HAP-1 (cell line): Measurements from ENCODE around the gene PSMB1.
A peak's percentile ranks its signal among the peaks of the same experiment; 100 is the strongest.
"Not testable (repeated sequence)": the region's sequence is repeated elsewhere in the genome, so short reads cannot be mapped to it uniquely, and the experiment has no call there.

ENCODE experiments used
- DNase-seq, 2 experiments: peaks; one replicate each; pipeline ENCODE4 v3.0.0-alpha.2; 2016 to 2020; ENCODE audit warnings: low spot score in 2 of 2
- H3K27me3 ChIP-seq: fragments of 250-450 bp; sonication (Bioruptor Pico); 2 replicates; pipeline ENCODE4 v1.5.1; 2020; ENCODE audit warnings: low read depth, mild to moderate bottlenecking, moderate library complexity
- H3K36me3 ChIP-seq: fragments of 250-450 bp; sonication (Bioruptor Pico); replicated peaks from 2 replicates; pipeline ENCODE4 v1.5.1; 2020; ENCODE audit warnings: mild to moderate bottlenecking
- H3K4me1 ChIP-seq: fragments of 250-450 bp; sonication (Bioruptor Pico); 2 replicates; pipeline ENCODE4 v1.5.1; 2020; ENCODE audit warnings: mild to moderate bottlenecking
- H3K4me3 ChIP-seq: fragments of 250-450 bp; sonication (Bioruptor Pico); 2 replicates; pipeline ENCODE4 v1.5.1; 2020; ENCODE audit warnings: mild to moderate bottlenecking, moderate library complexity
- H3K9me3 ChIP-seq: fragments of 250-450 bp; sonication (Bioruptor Pico); 2 replicates; pipeline ENCODE4 v1.5.1; 2020; ENCODE audit warnings: mild to moderate bottlenecking, moderate library complexity
- in situ Hi-C: fragments of 300-500 bp; cut with MboI; formaldehyde crosslinking; loops from 3 replicates; pipeline ENCODE4 v1.14.3; 2020; ENCODE audit warnings: low sequenced_read_pairs, inconsistent platforms, mixed read lengths

Gene PSMB1

DNA sequence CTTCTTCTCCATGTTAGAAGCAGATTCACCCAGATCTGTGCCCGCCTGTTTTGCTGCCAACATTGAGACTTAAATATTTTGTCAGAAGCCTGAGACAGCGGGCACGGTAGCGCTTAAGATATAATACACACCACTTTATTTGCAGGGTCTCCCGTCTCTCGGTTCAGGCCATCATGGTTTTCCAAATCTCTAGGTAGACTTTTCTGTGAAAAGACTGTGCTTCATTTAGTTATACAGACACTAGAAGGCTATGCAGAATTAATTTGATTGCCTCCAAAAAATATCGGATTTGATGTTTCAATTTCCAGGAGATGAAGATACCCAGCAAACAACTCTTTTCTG, 1.7 kb upstream of the PSMB1 start:
- Histone ChIP-seq H3K4me1 (peaks cover 15% of the 10 kb centered on the region), H3K36me3 (peaks cover 22% of the 10 kb centered on the region)
- no peak for DNase-seq

GRCh38 chr6:170554013-170554795, 1.1 kb upstream of the PSMB1 start, which contains the start of gene TBP:
Gene TBP (plus strand): TSS chr6:170554369. CDS start chr6:170557030, 2,661 bp downstream.
- Histone ChIP-seq H3K4me1 (peaks cover 15% of the 10 kb centered on the region), H3K9me3 (no peaks in the 10 kb centered on the region), H3K36me3 (peaks cover 23% of the 10 kb centered on the region), H3K4me3 (peak within 1 kb of the TSS; percentile 89), H3K27me3 (no peaks in the 10 kb centered on the region)
- in situ Hi-C loops = no loop called here
- DNase-seq = peak; percentile 96 to 97

More for the DNA sequence above, 1.7 kb upstream of the PSMB1 start:
- in situ Hi-C loops = no loop called here
- H3K9me3 ChIP-seq = no peaks in the 10 kb centered on the region
- no peaks in the 10 kb centered on the region for H3K27me3 ChIP-seq
- peak overlapping the region; percentile 89 for H3K4me3 ChIP-seq

DNA sequence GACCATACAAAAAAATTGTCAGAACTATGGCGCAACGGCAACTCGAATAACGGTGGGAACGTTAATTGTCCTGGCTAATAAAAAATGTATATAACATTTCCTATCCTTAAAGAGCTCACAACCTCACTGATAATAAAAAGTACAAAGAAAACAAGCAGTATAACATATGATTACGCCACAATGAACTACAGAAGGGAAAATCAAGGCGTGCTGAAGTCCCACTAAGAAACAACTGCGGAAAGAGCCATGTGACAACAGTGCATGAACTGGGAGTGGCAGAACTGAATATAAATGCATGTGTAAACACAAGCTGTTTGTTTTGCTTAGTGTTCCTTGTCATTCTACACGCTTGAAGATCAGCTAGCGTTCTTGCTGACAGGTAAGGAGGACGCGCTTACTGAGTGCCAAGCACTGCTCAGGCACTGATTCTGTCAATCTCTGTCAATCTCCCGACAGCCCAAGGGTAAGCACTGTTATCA, 466 bp upstream of the PSMB1 start:
- Histone ChIP-seq H3K36me3 (peaks cover 29% of the 10 kb centered on the region), H3K4me3 (peak overlapping the region; percentile 89), H3K27me3 (no peaks in the 10 kb centered on the region), H3K9me3 (no peaks in the 10 kb centered on the region), H3K4me1 (peaks cover 15% of the 10 kb centered on the region)
- in situ Hi-C loops = no loop called here
- DNase-seq = no peak

- H3K9me3 ChIP-seq = no peaks in the 10 kb centered on the region
- H3K4me1 ChIP-seq = no peaks in the 10 kb centered on the region
- no peaks in the 10 kb centered on the region for H3K27me3 ChIP-seq
- in situ Hi-C loops = no loop called here
- no peak overlapping the region for H3K4me3 ChIP-seq
- no peak for DNase-seq
- H3K36me3 ChIP-seq = peaks cover 90% of the 10 kb centered on the region
Measured at GRCh38 chr6:170545405-170545804, 7.7 kb downstream of the PSMB1 start.

- Histone ChIP-seq H3K4me3 (no peak overlapping the region), H3K27me3 (no peaks in the 10 kb centered on the region), H3K36me3 (peaks cover 98% of the 10 kb centered on the region), H3K9me3 (no peaks in the 10 kb centered on the region), H3K4me1 (no peaks in the 10 kb centered on the region)
- no peak for DNase-seq
- in situ Hi-C loops = no loop called here
Measured at GRCh38 chr6:170542031-170542719, 10.9 kb downstream of the PSMB1 start.

- Histone ChIP-seq H3K27me3 (no peaks in the 10 kb centered on the region), H3K36me3 (peaks cover 94% of the 10 kb centered on the region), H3K9me3 (no peaks in the 10 kb centered on the region), H3K4me3 (no peak overlapping the region), H3K4me1 (no peaks in the 10 kb centered on the region)
- in situ Hi-C loops = loop anchor here (10.0 kb wide), 1 partner anchor 743 kb away; no protein-coding TSS in a partner anchor
- no peak for DNase-seq
Measured at GRCh38 chr6:170537329-170537728, 15.8 kb downstream of the PSMB1 start.

GRCh38 chr6:170536671-170537070, 16.4 kb downstream of the PSMB1 start:
- in situ Hi-C loops = loop anchor here (10.0 kb wide), 1 partner anchor 742 kb away; no protein-coding TSS in a partner anchor

GRCh38 chr6:170535004-170535403, 18.1 kb downstream of the PSMB1 start:
- H3K4me1 ChIP-seq = no peaks in the 10 kb centered on the region
- H3K36me3 ChIP-seq = peaks cover 71% of the 10 kb centered on the region
- H3K27me3 ChIP-seq = no peaks in the 10 kb centered on the region
- H3K4me3 ChIP-seq = no peak overlapping the region
- H3K9me3 ChIP-seq = no peaks in the 10 kb centered on the region
- no peak for DNase-seq
- in situ Hi-C loops = loop anchor here (10.0 kb wide), 1 partner anchor 740 kb away; no protein-coding TSS in a partner anchor

More at GRCh38 chr6:170536671-170537070, 16.4 kb downstream of the PSMB1 start:
- no peaks in the 10 kb centered on the region for H3K4me1 ChIP-seq
- no peaks in the 10 kb centered on the region for H3K9me3 ChIP-seq
- DNase-seq = no peak
- peaks cover 87% of the 10 kb centered on the region for H3K36me3 ChIP-seq
- H3K4me3 ChIP-seq = no peak overlapping the region
- H3K27me3 ChIP-seq = no peaks in the 10 kb centered on the region

GRCh38 chr6:170533792-170534191, 19.3 kb downstream of the PSMB1 start:
- in situ Hi-C loops = loop anchor here (10.0 kb wide), 1 partner anchor 739 kb away; no protein-coding TSS in a partner anchor
- H3K36me3 ChIP-seq = peaks cover 59% of the 10 kb centered on the region

DNA sequence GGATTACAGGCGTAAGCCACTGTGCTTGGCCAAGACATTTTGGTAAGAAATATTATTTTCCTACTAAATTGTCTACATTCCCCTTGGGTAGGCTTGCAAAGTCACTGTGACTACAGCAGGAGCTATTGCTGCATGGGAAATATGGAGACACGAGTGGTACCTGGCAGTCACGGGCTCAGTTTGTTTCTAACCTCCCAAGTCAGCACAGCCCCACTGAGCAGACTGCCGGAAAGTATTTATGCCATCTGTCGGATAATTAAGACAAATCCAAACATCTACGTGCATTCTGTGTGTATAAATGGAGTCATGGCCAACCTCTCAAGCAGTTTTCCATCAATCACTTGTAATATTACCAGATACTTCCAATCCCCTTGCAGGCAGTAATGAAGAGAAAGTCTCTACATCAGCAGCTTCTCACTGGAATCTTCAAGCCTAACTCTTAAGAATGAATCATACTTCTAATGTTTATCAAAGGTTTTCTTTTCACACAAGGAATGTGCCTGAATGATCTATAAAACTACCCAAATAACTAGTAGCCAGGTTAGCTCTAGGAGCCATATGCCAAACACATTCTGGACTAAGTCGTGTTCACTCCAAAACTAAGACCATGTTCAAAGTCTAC, 20.1 kb downstream of the PSMB1 start:
- Histone ChIP-seq H3K27me3 (peaks cover 4% of the 10 kb centered on the region; the same call in 1 of the 2 replicates), H3K4me3 (no peak overlapping the region), H3K9me3 (no peaks in the 10 kb centered on the region), H3K36me3 (peaks cover 50% of the 10 kb centered on the region), H3K4me1 (no peaks in the 10 kb centered on the region)
- no peak for DNase-seq
- in situ Hi-C loops = loop anchor here (10.0 kb wide), 1 partner anchor 738 kb away; no protein-coding TSS in a partner anchor

More at GRCh38 chr6:170533792-170534191, 19.3 kb downstream of the PSMB1 start:
- H3K9me3 ChIP-seq = no peaks in the 10 kb centered on the region
- no peaks in the 10 kb centered on the region for H3K4me1 ChIP-seq
- no peak for DNase-seq
- H3K27me3 ChIP-seq = peaks cover 4% of the 10 kb centered on the region; the same call in 1 of the 2 replicates
- H3K4me3 ChIP-seq = no peak overlapping the region

GRCh38 chr6:170529839-170530469, 23.2 kb downstream of the PSMB1 start:
- Histone ChIP-seq H3K4me3 (no peak overlapping the region), H3K9me3 (no peaks in the 10 kb centered on the region), H3K36me3 (peaks cover 20% of the 10 kb centered on the region), H3K4me1 (peaks cover 15% of the 10 kb centered on the region), H3K27me3 (peaks cover 4% of the 10 kb centered on the region)
- in situ Hi-C loops = loop anchor here (10.0 kb wide), 1 partner anchor 735 kb away; no protein-coding TSS in a partner anchor
- peak; percentile 69 to 81 for DNase-seq

GRCh38 chr6:170527995-170528394, 25.1 kb downstream of the PSMB1 start:
- DNase-seq, H3K27me3 ChIP-seq, H3K36me3 ChIP-seq, H3K4me3 ChIP-seq, in situ Hi-C loops, H3K9me3 ChIP-seq: not testable (repeated sequence)
- H3K4me1 ChIP-seq = peaks cover 17% of the 10 kb centered on the region

DNA sequence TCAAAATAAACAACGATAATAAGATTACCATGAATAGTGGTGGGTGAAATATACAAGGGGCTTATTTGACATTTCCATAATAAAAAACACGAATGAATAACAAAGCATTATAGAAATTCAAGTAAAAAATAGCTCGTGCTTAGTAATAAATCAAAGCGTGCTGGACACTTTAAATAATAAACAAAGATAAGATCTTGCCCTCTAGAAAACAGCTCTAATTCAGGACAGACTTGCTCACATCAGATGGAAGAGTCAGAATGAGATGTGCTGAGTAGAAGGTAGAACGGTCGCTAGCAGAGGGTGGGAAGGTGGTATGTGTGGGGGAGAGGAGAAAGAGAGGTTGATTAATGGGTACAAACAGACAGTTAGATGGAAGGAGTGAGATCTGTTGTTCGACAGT, 27.3 kb downstream of the PSMB1 start:
- no peak overlapping the region for H3K4me3 ChIP-seq
- peaks cover 17% of the 10 kb centered on the region for H3K4me1 ChIP-seq
- no peaks in the 10 kb centered on the region for H3K9me3 ChIP-seq
- H3K36me3 ChIP-seq = no peaks in the 10 kb centered on the region
- peaks cover 6% of the 10 kb centered on the region for H3K27me3 ChIP-seq
- DNase-seq = peak; percentile 33 to 90
- in situ Hi-C loops = no loop called here
